ENCODE results near the gene ICA1L. TPM values are rescaled to one million over a fixed set of nuclear protein-coding genes. Genes with fewer than 3 reads are reported as not detected.
A peak's percentile ranks its signal among the peaks of the same experiment; 100 is the strongest.
"Not testable (repeated sequence)": the region's sequence is repeated elsewhere in the genome, so short reads cannot be mapped to it uniquely, and the experiment has no call there.

ICA1L gene
- total RNA-seq, 4 donors from 2014 or later, result 0.85 to 4.2 (median 1.2) TPM

DNA sequence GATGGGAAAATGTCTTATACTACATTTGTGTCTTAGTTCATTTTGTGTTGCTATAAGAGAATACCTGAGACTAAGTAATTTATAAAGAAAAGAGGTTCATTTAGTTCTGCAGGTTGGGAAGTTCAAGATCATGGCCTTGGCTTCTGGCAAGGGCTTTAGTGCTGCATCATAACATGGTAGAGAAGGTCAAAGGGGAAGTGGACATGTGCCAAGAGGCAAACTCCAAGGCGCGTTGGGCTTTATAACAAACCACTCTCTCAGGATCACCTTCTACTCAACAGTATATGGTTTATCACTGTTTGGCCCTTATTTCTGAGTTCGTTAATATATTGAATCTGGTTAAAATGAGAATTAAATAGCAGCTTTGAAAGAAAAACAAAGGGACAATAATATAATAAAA lies 58.2 kb downstream of the ICA1L start:
- no peak overlapping the region for H3K27ac ChIP-seq
- H3K4me3 ChIP-seq, result no peak overlapping the region
- H3K27me3 ChIP-seq, result no peaks in the 10 kb centered on the region
- no peaks in the 10 kb centered on the region for H3K9me3 ChIP-seq
- no peaks in the 10 kb centered on the region for H3K36me3 ChIP-seq
- WGBS, result 92% methylated on average over 3 of the region's 3 CpGs
- peaks cover 8% of the 10 kb centered on the region for H3K4me1 ChIP-seq
- TF ChIP-seq POLR2AphosphoS5 (IDR thresholded peaks at IDR 0.05) (no peak), POLR2A (IDR thresholded peaks at IDR 0.05) (no peak), EP300 (IDR thresholded peaks at IDR 0.05) (no peak)
- TF ChIP-seq, protein P1, sequence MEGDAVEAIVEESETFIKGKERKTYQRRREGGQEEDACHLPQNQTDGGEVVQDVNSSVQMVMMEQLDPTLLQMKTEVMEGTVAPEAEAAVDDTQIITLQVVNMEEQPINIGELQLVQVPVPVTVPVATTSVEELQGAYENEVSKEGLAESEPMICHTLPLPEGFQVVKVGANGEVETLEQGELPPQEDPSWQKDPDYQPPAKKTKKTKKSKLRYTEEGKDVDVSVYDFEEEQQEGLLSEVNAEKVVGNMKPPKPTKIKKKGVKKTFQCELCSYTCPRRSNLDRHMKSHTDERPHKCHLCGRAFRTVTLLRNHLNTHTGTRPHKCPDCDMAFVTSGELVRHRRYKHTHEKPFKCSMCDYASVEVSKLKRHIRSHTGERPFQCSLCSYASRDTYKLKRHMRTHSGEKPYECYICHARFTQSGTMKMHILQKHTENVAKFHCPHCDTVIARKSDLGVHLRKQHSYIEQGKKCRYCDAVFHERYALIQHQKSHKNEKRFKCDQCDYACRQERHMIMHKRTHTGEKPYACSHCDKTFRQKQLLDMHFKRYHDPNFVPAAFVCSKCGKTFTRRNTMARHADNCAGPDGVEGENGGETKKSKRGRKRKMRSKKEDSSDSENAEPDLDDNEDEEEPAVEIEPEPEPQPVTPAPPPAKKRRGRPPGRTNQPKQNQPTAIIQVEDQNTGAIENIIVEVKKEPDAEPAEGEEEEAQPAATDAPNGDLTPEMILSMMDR (IDR thresholded peaks at IDR 0.05), result no peak
- no peak for DNase-seq (ENCODE audit: low spot score in 2 of 2)

DNA sequence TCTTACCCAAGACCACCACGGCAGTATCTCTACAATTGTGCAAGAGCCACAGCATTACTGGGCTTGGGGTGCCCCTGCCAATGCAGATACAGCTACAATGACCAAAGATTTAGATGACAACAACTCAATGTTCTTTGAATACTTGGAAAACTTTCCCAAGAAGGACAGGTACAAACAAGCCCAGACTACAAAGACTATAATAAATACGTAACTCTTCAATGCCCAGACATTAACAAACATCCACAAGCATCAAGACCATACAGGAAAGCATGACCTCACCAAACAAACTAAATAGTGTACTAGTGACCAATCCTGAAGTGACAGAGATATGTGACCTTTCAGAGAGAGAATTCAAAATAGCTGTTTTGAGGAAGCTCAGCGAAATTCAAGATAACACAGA lies 62.8 kb downstream of the ICA1L start:
- Histone ChIP-seq H3K9me3 (no peaks in the 10 kb centered on the region), H3K4me3 (no peak overlapping the region), H3K27me3 (no peaks in the 10 kb centered on the region), H3K4me1 (no peaks in the 10 kb centered on the region), H3K36me3 (no peaks in the 10 kb centered on the region), H3K27ac (no peak overlapping the region)
- 79% methylated on average over 3 of the region's 3 CpGs for WGBS
- TF ChIP-seq POLR2A (IDR thresholded peaks at IDR 0.05), result no peak
- TF ChIP-seq, protein P1 (IDR thresholded peaks at IDR 0.05), result no peak
- no peak for TF ChIP-seq EP300 (IDR thresholded peaks at IDR 0.05)
- no peak for TF ChIP-seq POLR2AphosphoS5 (IDR thresholded peaks at IDR 0.05)
- no peak for DNase-seq (ENCODE audit: low spot score in 2 of 2)

DNA sequence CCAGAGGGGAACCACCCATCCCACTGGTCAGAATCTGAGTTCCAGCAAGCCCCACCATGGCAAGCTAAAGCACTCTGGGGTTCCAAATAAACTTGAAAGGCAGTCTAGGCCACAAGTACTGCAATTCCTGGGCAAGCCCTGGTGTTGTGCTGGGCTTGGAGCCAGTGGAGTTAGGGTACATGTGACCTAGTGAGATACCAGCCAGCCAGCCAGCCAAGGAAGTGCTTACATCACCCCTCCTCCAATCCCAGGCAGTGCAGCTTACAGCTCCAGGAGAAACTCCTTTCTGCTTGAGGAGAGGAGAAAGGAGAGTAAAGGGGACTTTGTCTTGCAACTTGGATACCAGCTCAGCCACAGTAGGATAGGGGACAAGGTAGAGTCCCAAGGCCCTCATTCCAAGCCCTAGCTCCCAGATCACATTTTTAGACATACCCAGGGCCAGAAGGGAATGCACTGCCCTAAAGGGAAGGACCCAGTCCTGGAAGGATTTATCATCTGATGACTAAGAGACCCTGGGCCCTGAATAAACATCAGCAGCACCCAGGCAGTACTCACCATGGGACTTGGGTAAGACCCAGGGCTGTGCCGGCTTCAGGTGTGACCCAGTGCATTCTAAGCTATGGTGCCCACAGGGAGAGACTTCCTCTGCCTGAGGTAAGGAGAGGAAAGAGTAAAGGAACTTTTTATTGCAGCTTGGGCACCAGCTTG lies 64.0 kb downstream of the ICA1L start:
- not testable (repeated sequence) for H3K27me3 ChIP-seq, H3K36me3 ChIP-seq, H3K9me3 ChIP-seq, H3K4me1 ChIP-seq, H3K4me3 ChIP-seq, H3K27ac ChIP-seq
- DNase-seq (ENCODE audit: low spot score in 2 of 2), result peak; percentile 81 to 89
- WGBS, result 75% methylated on average over 1 of the region's 1 CpG

DNA sequence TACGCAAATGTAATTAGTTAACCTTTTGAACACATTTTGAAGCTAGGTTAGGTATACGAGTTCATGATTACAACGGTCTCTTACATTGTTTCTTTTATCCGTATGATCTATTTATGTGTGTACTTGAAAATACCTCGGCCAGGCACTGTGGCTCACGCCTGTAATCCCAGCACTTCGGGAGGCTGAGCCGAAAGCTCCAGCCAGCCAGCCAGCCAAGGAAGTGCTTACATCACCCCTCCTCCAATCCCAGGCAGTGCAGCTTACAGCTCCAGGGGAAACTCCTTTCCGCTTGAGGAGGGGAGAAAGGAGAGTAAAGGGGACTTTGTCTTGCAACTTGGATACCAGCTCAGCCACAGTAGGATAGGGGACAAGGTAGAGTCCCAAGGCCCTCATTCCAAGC lies 65.7 kb downstream of the ICA1L start:
- H3K27ac ChIP-seq; H3K4me3 ChIP-seq; H3K4me1 ChIP-seq; H3K9me3 ChIP-seq; H3K36me3 ChIP-seq; DNase-seq (ENCODE audit: low spot score in 2 of 2); H3K27me3 ChIP-seq: not testable (repeated sequence)
- WGBS, result 80% methylated on average over 9 of the region's 9 CpGs

DNA sequence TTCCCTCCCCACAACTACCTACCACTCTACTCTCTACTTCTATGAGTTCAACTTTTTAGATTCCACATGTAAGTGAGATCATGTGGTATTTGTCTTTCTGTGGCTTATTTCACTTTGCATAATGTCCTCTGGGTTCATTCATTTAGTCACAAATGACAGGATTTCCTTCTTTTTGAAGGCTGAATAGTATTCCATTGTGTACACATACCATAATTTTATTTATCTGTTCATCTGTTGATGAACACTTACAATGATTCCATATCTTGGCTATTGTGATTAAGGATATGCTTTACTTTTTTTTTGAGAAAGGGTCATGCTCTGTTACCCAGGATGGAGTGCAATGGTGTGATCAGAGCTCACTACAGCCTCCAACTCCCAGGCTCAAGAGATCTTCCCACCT lies 73.6 kb downstream of the ICA1L start:
- Histone ChIP-seq H3K27me3 (no peaks in the 10 kb centered on the region), H3K9me3 (no peaks in the 10 kb centered on the region), H3K36me3 (no peaks in the 10 kb centered on the region), H3K4me1 (no peaks in the 10 kb centered on the region), H3K27ac (no peak overlapping the region), H3K4me3 (no peak overlapping the region)
- no peak for DNase-seq (ENCODE audit: low spot score in 2 of 2)
- no peak for TF ChIP-seq POLR2AphosphoS5 (IDR thresholded peaks at IDR 0.05)
- TF ChIP-seq POLR2A (IDR thresholded peaks at IDR 0.05), result no peak
- no peak for TF ChIP-seq EP300 (IDR thresholded peaks at IDR 0.05)
- TF ChIP-seq, protein P1 (IDR thresholded peaks at IDR 0.05), result no peak

DNA sequence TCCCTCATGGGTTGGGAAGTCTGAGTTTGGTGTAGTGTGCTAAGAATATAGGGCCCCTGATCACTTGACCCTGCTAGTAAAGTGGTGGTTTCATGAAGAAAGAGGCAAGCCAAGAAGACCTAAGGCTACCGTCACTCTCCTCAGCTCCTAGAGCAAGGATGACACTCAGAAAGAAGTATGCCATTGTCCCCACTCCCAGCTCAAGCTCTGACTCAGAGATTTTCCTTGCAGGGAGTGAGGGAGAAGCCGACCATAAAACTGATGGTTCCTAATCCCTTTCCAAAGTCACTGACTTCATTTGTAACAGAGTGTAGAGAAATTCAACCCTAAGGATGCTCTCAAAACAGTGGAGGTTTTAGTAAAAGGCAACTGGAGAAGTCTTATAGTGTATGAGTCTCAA lies 80.9 kb downstream of the ICA1L start:
- H3K27ac ChIP-seq, result no peak overlapping the region
- no peaks in the 10 kb centered on the region for H3K27me3 ChIP-seq
- H3K36me3 ChIP-seq, result peaks cover 11% of the 10 kb centered on the region
- H3K4me1 ChIP-seq, result no peaks in the 10 kb centered on the region
- no peak for DNase-seq (ENCODE audit: low spot score in 2 of 2)
- no peaks in the 10 kb centered on the region for H3K9me3 ChIP-seq
- no peak overlapping the region for H3K4me3 ChIP-seq
- 90% methylated on average over 2 of the region's 2 CpGs for WGBS
- TF ChIP-seq EP300 (IDR thresholded peaks at IDR 0.05) (no peak), POLR2A (IDR thresholded peaks at IDR 0.05) (no peak), POLR2AphosphoS5 (IDR thresholded peaks at IDR 0.05) (no peak)
- TF ChIP-seq, protein P1 (IDR thresholded peaks at IDR 0.05), result no peak

Measured in suprapubic skin (tissue), 4 donors.